ENCODE data around the gene TTC31.

The TTC31 gene

GRCh38 chr2:74528600-74529356 lies 45.9 kb downstream of the TTC31 start:
- Histone ChIP-seq H3K9me3 (ENCODE audit: control insufficient read depth, low read length) (no peaks in the 10 kb centered on the region), H3K4me1 (ENCODE audit: control insufficient read depth, insufficient read depth, low read length) (peaks cover 8% of the 10 kb centered on the region), H3K4me3 (ENCODE audit: insufficient read depth, low read depth, low read length) (peak overlapping the region; percentile 97), H3K27me3 (ENCODE audit: control insufficient read depth, insufficient read depth, low read length, poor library complexity, severe bottlenecking) (no peaks in the 10 kb centered on the region), H3K27ac (ENCODE audit: insufficient read depth, low read depth, low read length, poor library complexity, severe bottlenecking) (no peak overlapping the region), H3K36me3 (ENCODE audit: control insufficient read depth, insufficient read depth, low read length) (peaks cover 26% of the 10 kb centered on the region)
- 15 to 18% methylated on average over 28 to 29 of the region's 29 CpGs for WGBS, 2 experiments

GRCh38 chr2:74529357-74530238 lies 46.7 kb downstream of the TTC31 start, which contains the start of the genes AUP1 and HTRA2:
Gene AUP1 (minus strand): TSS chr2:74529706. CDS start chr2:74529629, 77 bp downstream.
Gene HTRA2 (plus strand): TSS chr2:74529933. CDS start chr2:74530007, 74 bp downstream.
- H3K9me3 ChIP-seq (ENCODE audit: control insufficient read depth, low read length), result no peaks in the 10 kb centered on the region
- H3K27ac ChIP-seq (ENCODE audit: insufficient read depth, low read depth, low read length, poor library complexity, severe bottlenecking), result no peak within 1 kb of the TSS
- H3K4me1 ChIP-seq (ENCODE audit: control insufficient read depth, insufficient read depth, low read length), result peaks cover 8% of the 10 kb centered on the region
- 0% methylated on average over 87 of the region's 87 CpGs for WGBS, 2 experiments
- H3K27me3 ChIP-seq (ENCODE audit: control insufficient read depth, insufficient read depth, low read length, poor library complexity, severe bottlenecking), result no peaks in the 10 kb centered on the region
- peaks cover 26% of the 10 kb centered on the region for H3K36me3 ChIP-seq (ENCODE audit: control insufficient read depth, insufficient read depth, low read length)
- peak within 1 kb of the TSS; percentile 97 for H3K4me3 ChIP-seq (ENCODE audit: insufficient read depth, low read depth, low read length)

- H3K4me1 ChIP-seq (ENCODE audit: control insufficient read depth, insufficient read depth, low read length), result peaks cover 8% of the 10 kb centered on the region
- H3K27ac ChIP-seq (ENCODE audit: insufficient read depth, low read depth, low read length, poor library complexity, severe bottlenecking), result no peak overlapping the region
- no peaks in the 10 kb centered on the region for H3K9me3 ChIP-seq (ENCODE audit: control insufficient read depth, low read length)
- H3K4me3 ChIP-seq (ENCODE audit: insufficient read depth, low read depth, low read length), result peak overlapping the region; percentile 97
- WGBS, 2 experiments, result 13 to 15% methylated on average over 54 of the region's 54 CpGs
- H3K36me3 ChIP-seq (ENCODE audit: control insufficient read depth, insufficient read depth, low read length), result peaks cover 26% of the 10 kb centered on the region
- H3K27me3 ChIP-seq (ENCODE audit: control insufficient read depth, insufficient read depth, low read length, poor library complexity, severe bottlenecking), result no peaks in the 10 kb centered on the region
Measured at GRCh38 chr2:74530239-74531187, 47.6 kb downstream of the TTC31 start.

DNA sequence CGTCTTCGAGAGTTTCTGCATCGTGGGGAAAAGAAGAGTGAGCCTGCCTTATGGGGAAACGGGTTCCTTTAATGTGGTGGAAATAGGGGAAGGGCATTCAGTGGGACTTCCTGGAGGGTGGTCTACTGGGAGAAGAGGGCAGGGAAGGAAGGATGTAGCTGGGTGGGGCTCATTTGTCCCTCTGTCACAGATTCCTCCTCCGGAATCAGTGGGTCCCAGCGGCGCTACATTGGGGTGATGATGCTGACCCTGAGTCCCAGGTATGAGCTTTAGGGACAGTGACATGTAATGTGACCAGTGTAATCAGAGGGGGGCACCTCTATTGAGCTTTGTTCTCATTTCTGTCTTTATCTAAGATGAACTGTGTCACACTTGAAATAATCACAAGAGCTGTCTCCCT lies 48.8 kb downstream of the TTC31 start:
- 88 to 89% methylated on average over 7 of the region's 7 CpGs for WGBS, 2 experiments
- Histone ChIP-seq H3K9me3 (ENCODE audit: control insufficient read depth, low read length) (no peaks in the 10 kb centered on the region), H3K27me3 (ENCODE audit: control insufficient read depth, insufficient read depth, low read length, poor library complexity, severe bottlenecking) (no peaks in the 10 kb centered on the region), H3K4me1 (ENCODE audit: control insufficient read depth, insufficient read depth, low read length) (peaks cover 8% of the 10 kb centered on the region), H3K27ac (ENCODE audit: insufficient read depth, low read depth, low read length, poor library complexity, severe bottlenecking) (no peak overlapping the region), H3K4me3 (ENCODE audit: insufficient read depth, low read depth, low read length) (no peak overlapping the region), H3K36me3 (ENCODE audit: control insufficient read depth, insufficient read depth, low read length) (peaks cover 23% of the 10 kb centered on the region)

- no peak overlapping the region for H3K4me3 ChIP-seq (ENCODE audit: insufficient read depth, low read depth, low read length)
- no peaks in the 10 kb centered on the region for H3K9me3 ChIP-seq (ENCODE audit: control insufficient read depth, low read length)
- H3K27ac ChIP-seq (ENCODE audit: insufficient read depth, low read depth, low read length, poor library complexity, severe bottlenecking), result no peak overlapping the region
- no peaks in the 10 kb centered on the region for H3K27me3 ChIP-seq (ENCODE audit: control insufficient read depth, insufficient read depth, low read length, poor library complexity, severe bottlenecking)
- H3K36me3 ChIP-seq (ENCODE audit: control insufficient read depth, insufficient read depth, low read length), result peaks cover 17% of the 10 kb centered on the region
- H3K4me1 ChIP-seq (ENCODE audit: control insufficient read depth, insufficient read depth, low read length), result peaks cover 8% of the 10 kb centered on the region
Measured at GRCh38 chr2:74532222-74532621, 49.3 kb downstream of the TTC31 start.

DNA sequence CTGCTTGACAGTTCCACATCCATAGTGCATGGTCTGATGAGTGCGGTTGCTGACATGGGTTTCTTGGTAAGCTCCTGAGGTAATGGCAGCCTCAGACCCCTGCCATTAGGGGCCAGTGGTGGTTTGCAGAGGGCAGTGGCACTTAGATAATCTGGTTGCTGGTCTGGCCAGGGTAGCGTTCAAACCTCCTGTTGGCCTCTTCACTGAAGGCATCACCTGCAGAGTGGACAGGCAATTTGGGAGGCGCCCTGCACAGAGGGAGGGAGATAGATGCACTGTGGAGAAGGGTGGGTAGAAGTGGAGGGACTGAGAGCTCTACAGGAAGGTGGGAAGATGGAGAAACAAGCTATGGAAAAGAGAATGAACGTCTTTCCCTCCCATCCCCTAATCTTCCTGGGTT lies 50.6 kb downstream of the TTC31 start:
- H3K4me3 ChIP-seq (ENCODE audit: insufficient read depth, low read depth, low read length), result no peak overlapping the region
- no peak overlapping the region for H3K27ac ChIP-seq (ENCODE audit: insufficient read depth, low read depth, low read length, poor library complexity, severe bottlenecking)

DNA sequence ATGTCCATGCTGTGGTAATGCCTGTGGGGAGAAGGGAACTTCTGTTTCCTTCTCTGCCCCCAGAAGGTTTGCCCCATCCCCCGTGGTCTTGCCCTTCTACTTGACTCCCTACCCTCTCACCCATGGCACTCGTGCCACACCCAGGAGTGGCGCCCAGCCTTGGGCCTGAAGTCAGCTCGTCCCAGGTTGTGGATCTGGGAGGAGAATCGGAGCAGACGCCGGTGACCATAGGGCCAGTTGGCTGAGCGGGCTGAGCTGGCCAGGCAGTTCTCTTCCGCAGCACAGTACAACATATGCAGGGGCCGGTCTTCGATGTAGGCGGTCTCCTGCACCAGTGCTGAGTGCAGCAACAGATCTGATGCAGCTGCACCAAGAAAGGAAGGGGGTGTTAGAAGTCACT lies 51.5 kb downstream of the TTC31 start:
- Histone ChIP-seq H3K36me3 (ENCODE audit: control insufficient read depth, insufficient read depth, low read length) (peaks cover 8% of the 10 kb centered on the region), H3K4me3 (ENCODE audit: insufficient read depth, low read depth, low read length) (no peak overlapping the region), H3K27ac (ENCODE audit: insufficient read depth, low read depth, low read length, poor library complexity, severe bottlenecking) (no peak overlapping the region), H3K9me3 (ENCODE audit: control insufficient read depth, low read length) (no peaks in the 10 kb centered on the region), H3K27me3 (ENCODE audit: control insufficient read depth, insufficient read depth, low read length, poor library complexity, severe bottlenecking) (no peaks in the 10 kb centered on the region), H3K4me1 (ENCODE audit: control insufficient read depth, insufficient read depth, low read length) (no peaks in the 10 kb centered on the region)
- 95% methylated on average over 12 of the region's 12 CpGs for WGBS, 2 experiments

More for the DNA sequence above, 50.6 kb downstream of the TTC31 start:
- Histone ChIP-seq H3K27me3 (ENCODE audit: control insufficient read depth, insufficient read depth, low read length, poor library complexity, severe bottlenecking) (no peaks in the 10 kb centered on the region), H3K4me1 (ENCODE audit: control insufficient read depth, insufficient read depth, low read length) (peaks cover 4% of the 10 kb centered on the region), H3K9me3 (ENCODE audit: control insufficient read depth, low read length) (no peaks in the 10 kb centered on the region), H3K36me3 (ENCODE audit: control insufficient read depth, insufficient read depth, low read length) (peaks cover 8% of the 10 kb centered on the region)
- WGBS, 2 experiments, result 92 to 96% methylated on average over 4 of the region's 4 CpGs

GRCh38 chr2:74535440-74535965 lies 52.6 kb downstream of the TTC31 start:
- Histone ChIP-seq H3K27ac (ENCODE audit: insufficient read depth, low read depth, low read length, poor library complexity, severe bottlenecking) (no peak overlapping the region), H3K4me3 (ENCODE audit: insufficient read depth, low read depth, low read length) (no peak overlapping the region), H3K4me1 (ENCODE audit: control insufficient read depth, insufficient read depth, low read length) (no peaks in the 10 kb centered on the region), H3K27me3 (ENCODE audit: control insufficient read depth, insufficient read depth, low read length, poor library complexity, severe bottlenecking) (no peaks in the 10 kb centered on the region), H3K36me3 (ENCODE audit: control insufficient read depth, insufficient read depth, low read length) (peaks cover 8% of the 10 kb centered on the region), H3K9me3 (ENCODE audit: control insufficient read depth, low read length) (no peaks in the 10 kb centered on the region)
- 95 to 97% methylated on average over 10 of the region's 10 CpGs for WGBS, 2 experiments

DNA sequence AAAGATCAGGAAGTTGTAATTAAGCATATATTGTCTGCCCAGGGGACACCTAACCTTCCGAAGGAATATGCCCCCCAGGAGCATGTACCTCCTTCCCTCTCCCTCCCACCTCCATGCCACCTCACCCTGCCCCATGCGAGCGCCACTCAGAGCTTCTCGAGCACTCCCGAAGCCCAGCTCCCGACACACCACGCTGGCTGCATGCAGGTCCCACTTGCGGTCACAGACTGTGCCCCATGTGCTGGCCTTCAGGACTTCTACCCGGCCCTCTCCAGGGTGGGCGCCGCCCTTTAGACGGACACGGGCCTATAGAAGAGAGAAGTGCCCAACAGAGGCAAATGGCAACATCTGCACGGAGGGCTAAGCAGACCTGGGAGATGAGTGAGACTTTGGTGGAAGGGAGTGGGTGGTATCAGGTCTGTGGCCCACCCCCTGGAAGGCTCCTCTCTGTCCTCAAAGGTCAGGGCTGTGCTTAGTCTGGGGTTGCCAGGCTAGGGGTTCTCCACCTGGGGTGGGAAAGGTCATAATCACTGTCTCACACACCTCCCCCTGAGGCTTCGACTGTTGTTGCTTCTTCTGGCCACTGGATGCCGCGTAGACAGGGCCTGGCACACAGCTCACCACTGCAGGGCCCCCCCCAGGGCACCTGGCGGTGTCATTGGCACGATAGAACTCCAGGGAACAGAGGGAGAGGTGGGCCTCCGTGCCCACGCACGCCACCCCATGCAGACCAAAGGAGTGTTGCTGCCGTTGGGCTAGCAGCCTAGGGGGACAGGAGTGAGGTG lies 53.5 kb downstream of the TTC31 start:
- peaks cover 8% of the 10 kb centered on the region for H3K36me3 ChIP-seq (ENCODE audit: control insufficient read depth, insufficient read depth, low read length)
- 92 to 93% methylated on average over 23 of the region's 23 CpGs for WGBS, 2 experiments
- no peak overlapping the region for H3K27ac ChIP-seq (ENCODE audit: insufficient read depth, low read depth, low read length, poor library complexity, severe bottlenecking)
- H3K27me3 ChIP-seq (ENCODE audit: control insufficient read depth, insufficient read depth, low read length, poor library complexity, severe bottlenecking), result no peaks in the 10 kb centered on the region
- H3K9me3 ChIP-seq (ENCODE audit: control insufficient read depth, low read length), result no peaks in the 10 kb centered on the region
- H3K4me1 ChIP-seq (ENCODE audit: control insufficient read depth, insufficient read depth, low read length), result no peaks in the 10 kb centered on the region
- H3K4me3 ChIP-seq (ENCODE audit: insufficient read depth, low read depth, low read length), result no peak overlapping the region
